ELF-1 (cell line): ENCODE data around the gene PTGFRN.
"Not testable (repeated sequence)": the region's sequence is repeated elsewhere in the genome, so short reads cannot be mapped to it uniquely, and the experiment has no call there.

Experiments used
- DNase-seq: peaks from one replicate; pipeline ENCODE4 v3.0.0-alpha.2; 2016; ENCODE audit warnings: low read depth, low spot score

PTGFRN gene

DNA sequence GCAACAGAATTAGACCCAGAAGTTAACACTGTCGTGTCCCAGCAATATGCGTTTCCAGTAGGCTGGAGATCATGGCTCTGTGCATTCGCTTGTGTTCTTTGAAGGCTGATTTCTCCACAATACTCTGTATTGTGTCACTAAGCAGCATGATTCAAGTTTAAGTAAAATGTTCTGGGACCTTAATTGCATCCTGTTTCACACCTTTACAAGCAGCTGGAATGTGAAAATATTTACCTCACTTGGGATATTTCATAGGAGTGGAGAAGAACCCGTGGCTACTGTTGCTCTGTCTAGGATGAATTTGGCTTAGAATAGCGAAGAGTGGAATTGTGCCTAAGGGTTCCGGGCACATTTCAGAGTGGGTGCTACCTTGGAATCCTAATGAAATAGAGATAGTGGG, 6.3 kb downstream of the PTGFRN start:
- DNase-seq: no peak

DNA sequence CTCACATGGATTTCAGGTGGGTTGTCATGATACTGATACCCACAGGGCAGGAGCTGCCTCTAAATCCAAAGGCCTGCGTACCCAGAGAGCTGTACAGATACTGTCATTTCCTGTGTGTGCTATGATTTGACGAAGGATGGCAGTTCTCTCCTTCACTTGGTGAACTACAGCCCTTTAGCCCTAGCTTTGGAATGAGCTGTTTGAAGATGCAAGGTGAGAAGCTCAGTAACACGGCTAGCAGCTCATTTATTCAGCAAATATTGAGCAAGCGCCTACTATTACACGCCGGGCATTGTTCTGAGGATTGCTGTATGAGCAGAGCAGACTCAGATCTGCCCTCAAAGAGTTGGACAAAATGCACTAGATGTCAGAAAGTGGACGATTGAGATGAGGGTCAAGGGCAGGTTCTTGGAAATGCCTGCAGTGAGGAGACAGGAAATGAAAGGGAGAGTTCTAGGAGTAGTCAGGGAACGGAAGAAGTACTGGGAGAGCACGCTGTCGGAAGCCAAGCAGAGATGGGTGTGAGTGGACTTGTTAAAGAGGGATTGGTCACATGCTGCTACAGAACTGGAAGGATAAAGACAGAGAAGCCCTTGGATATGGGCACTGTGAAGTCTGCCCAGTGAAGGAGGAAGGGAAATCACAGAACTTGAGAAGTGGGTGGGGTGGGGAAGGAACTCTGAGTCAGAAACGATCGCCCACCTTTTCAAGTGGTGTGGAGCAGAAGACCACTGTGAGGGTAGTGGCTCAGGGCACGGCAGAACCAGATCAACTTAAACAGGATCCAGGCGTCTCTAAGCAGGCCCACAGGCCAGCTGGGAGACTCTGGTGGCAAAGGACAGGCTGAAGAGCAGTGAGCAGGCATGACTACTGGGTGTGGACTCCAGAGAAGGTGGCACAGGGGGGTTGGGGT, 7.1 kb downstream of the PTGFRN start:
- DNase-seq: no peak

DNA sequence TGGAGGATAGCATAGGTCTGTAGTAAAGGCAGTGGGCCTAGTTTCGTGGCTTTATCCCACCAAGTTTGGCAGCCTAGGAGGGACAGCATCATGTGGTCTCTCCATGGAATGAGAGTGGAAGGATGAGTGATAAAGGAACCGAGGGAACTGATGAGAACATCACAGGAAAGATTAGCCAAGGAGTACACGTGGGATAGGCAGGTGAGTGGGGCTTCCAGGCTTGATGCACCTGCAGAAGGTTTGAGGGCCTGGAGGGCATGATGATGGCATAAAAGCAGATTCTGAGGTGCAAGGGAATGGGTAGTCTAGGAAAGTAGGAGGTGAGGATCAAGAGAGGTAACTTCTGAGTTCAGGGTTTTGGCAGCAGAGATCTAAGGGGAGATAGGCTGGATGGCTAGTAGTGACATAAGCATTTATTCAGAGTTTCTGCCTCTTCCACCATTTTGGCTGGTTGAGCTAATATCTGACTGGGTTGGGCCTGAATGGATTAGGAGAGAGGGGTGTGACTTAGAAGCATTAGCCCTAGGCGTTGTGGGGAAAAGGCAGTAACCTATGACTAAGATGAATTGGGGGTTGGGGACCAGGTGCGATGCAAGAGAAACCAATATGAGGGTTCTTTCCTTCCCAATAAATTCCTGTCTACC, 9.1 kb downstream of the PTGFRN start:
- no peak for DNase-seq

DNA sequence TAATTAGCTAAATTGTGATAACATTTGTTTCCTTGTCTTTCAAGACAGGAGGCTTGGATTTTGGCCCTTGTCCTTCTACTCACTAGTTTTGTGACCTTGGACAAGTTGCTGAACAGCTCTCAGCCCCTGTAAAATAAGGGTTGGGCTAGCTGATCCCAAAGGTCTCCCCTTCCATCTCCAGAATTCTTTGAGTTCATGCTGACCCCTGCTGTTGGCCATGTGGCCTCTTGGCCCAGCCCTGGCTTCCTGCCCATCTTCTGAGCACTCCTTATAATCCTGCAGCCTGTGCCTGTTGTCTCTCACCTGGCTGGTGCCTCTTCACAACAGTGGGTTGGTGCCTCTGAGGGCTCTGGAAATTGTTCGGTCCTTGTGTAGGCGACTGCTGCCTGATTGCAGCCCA, 10.1 kb downstream of the PTGFRN start:
- peak; percentile 66 for DNase-seq

DNA sequence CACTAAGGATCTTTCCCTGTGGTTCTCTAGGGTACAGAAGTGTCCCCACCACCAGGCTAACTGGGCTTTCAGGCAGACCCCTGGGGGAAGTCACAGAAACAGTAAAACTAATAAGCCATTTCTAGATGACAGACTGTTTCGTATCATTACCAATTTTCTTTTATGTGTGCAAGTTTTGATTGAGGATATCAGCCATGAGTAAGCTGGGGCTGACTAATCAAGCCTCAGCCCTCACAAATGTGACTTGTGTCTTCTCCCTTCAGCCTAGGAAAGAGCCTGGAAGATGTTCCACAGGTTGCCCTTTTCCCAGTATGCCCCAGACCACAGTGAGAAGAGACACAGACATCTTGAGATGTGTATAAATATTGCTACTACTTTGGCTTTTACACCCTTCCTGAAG, 10.5 kb downstream of the PTGFRN start:
- DNase-seq: no peak

DNA sequence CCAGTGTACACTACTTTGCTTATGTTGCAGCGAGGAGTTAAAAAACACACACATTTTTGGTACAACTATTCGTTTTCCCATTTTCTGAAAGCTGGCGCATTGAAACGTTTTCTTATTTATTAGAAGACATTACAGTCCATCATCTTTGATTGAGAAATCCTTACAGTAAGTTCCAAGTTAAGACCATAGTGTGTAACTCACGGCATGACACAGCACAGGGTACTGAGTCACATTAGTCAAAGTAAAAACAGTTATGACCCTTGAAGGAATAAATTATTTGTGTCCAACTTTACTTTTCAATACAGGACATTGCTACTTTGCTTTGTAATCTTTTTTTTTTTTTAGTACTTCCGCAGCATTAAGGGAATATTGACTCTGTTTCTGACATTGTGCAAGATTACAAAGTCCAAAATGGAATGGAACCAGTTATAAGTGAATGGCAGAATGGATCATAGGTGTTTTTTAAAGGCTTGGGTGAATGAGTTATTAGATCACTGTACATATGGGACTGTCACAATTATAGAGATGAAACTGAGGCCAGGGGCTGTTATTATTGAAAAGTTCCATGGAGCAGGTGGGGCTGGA, 11.7 kb downstream of the PTGFRN start:
- no peak for DNase-seq

DNA sequence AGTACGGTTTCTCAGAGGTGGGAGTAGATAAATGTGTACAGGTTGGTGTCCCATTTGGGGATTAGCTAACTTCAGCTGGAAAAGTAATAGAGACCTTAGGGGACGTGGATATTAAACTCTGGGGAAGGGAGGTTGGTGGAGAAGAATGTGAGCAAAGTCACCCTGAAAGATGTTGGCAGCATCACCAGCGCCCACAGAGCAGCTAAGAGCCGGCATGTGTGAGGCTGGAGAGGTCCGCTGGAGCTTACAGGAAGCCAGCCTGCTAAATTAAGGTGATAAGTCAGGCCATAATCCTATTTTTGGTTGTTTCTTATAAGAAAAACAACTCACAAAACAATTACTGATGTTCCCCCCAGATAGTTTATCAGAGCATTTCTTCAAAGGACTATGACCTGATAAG, 12.2 kb downstream of the PTGFRN start:
- DNase-seq: no peak

DNA sequence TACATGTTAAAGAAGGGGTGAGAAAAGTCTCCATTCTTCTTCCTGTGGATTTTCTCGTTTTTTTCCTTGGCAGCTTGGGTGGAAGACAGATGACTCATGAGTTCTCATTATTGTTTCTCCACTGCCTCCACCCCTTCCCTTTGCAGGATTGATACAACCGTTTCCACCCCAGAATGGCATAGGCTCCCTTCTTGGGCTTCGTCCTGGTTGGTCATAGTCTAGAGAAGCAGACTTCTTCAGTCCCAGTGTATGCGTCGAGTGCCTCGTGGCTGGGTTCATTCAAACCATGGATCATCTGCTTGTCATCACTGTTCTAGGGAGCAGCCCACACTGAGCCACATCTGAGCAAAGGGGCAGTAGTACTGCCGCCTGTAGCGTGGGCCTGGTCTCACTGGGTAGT, 13.7 kb downstream of the PTGFRN start:
- no peak for DNase-seq

DNA sequence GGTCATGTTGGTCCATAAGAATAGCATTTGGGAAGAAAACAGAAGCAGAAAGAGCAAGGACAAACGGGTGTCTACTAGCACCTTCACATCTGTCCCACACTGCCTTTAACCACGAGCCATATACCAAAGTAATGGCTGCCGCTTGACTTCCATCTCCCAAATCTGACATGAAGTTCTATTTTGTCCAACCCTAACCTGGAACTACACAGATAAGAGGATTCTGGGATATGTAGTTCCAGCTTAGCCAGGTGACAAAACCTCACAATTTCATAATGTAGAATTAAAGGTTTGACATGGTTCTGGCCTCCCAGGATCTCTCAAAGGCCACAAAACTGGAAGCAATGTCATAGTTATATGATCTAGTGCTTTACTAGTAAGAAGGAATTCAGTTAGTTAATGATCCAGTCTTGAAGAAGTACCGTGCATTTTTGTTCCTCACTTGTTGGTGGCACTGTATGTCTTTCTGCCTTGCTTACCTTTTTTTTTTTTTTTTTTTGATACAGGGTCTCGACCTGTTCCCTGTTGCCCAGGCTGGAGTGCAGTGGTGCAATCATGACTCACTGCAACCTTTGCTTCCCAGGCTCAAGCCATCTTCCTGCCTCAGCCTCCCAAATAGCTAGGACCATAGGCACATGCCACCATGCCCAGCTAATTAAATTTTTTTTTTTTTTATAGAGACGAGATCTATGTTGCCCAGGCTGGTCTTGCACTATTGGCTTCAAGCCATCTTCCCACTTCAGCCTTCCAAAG, 17.5 kb downstream of the PTGFRN start:
- no peak for DNase-seq

DNA sequence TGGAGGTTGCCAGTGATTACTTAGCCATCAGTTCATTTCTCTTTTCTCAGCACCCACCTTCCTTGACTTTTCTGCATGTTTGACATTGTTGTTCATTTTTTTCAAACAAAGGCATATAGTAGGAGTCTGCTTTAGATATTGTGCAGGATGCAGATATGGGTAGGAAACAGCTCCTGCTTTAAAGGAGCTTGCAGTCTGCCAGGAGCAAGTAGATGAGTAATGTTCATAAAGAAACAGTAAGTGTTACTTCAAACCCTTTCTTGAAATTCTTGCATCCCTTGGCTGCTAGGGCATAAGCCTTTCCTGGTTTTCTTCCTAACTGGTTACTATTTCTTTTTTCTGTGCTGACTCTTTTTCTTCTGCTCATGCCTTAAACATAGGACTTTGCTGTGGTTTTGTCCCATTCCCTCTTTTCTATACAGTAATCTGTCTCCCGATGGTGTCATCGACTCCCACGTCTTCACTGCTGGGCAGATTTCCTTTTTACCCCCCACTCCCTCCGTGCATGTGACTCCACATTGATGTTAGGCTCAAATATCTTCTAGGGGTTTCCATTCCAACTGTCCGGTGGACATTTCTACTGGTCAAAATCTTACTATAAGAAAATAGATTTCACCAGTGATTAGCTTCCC, 20.4 kb downstream of the PTGFRN start:
- no peak for DNase-seq

DNA sequence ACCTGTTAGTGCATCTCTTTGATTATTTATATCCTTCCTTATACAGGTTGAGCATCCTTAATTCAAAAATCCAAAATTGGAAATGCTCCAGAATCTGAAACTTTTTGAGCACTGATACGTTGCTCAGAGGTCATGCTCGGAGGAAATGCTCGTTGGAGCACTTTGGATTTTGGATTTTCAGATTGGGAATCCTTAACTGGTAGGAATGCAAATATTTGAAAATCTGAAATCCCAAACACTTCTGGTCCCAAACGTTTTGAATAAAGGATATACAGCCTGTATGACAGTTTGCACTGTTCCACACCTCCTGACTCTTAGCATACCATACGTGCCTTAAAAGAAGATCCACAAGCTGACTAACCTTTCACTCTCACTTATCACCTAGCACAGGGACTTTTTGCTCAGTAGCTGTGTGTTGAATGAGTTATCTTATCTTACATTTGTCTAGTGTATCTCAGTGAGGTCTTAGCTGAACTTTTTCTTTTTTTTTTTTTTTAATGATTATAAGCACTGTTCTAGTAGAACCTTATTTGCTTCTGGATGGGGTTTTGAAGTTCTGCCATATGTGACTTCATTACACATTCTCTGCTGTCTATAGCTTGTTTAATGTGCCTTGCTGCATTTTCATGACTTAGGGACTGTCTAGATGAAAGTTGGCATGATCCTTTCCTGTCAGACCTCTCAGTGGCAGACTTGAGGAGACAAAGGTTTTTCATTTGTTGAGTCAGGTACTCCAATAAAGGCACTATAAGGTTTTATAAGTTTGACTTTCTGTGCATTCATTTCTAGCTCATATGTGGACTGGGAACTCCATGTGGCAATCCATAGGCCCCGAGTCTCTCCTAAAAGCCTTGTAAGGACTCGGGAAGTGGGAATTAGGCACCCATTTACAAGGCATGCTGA, 21.6 kb downstream of the PTGFRN start:
- no peak for DNase-seq

DNA sequence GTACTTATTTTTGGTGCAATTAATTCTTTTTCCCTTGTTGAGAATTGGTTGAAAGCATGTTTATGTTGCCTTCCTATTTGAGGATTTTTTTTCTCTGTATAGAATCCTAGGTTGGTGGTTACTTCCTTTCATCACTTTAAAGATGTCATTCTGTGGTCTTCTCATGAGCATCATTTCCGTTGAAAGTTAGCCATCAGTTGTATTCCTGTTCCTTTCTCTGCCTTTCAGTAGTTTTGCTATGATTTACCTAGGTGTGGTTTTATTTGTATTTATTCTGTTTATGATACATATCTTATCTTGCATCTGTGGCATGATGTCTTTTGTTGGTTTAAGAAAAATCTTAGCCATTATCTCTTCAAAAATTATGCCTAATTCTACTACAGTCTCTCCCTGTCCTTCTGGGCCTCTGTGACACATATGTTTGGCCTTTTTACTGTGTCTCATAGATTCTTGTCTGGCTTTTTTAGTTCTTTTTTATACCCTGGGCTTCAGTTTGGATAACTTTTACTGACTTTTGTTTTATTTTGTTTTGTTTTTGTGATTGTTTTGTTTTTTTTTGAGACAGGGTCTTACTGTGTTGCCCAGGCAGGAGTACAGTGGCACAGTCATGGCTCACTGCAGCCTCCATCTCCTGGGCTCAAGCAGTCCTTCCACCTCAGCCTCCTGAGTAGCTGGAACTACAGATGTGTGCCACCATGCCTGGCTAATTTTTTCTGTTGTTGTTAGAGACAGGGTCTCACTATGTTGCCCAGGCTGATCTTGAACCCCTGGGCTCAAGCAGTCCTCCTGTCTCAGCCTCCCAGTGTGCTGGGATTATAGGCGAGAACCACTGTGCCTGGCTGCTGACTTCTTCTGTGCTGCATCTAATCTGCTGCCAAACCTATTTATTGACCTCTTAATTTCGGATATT, 24.1 kb downstream of the PTGFRN start:
- no peak for DNase-seq

DNA sequence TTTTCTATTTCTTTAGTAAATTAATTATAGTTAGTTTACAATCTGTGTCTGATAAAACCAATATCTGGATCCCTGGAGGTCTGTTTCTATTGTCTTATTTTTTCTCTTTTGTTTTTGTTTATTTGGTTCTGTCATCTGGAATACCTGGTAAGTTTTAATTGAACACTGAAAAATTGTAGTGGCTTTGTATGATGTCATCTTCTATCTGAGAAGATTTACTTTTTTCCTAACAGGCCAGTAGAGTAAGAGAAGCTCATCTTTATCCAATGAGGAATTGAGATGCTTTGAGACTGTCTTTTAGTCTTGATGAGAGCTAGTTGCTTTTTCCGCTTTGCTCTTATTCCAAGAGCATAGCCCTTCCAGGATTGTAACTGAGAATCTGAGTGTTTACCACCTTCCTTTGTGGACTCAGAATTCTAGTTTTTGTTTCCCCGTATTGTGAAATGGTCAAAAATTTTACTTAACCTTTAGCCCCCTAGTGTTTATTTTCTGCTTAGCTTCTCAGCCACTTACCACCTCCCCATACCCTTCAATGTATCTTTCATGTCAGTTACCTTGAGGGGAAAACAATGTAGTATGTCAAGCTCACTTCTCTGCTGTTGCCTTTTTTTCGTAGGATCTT, 25.0 kb downstream of the PTGFRN start:
- no peak for DNase-seq

DNA sequence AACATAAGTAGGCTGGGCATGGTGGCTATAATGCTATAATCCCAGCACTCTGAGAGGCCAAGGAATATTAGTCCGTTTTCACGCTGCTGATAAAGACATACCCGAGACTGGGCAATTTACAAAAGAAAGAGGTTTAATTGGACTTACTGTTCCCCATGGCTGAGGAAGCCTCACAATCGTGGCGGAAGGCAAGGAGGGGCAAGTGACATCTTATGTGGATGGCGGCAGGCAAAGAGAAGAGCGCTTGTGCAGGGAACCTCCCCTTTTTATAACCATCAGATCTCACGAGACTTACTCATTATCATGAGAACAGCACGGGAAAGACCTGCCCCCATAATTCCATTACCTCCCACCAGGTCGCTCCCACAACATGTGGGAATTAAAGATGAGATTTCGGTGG, 28.5 kb downstream of the PTGFRN start:
- DNase-seq: no peak

DNA sequence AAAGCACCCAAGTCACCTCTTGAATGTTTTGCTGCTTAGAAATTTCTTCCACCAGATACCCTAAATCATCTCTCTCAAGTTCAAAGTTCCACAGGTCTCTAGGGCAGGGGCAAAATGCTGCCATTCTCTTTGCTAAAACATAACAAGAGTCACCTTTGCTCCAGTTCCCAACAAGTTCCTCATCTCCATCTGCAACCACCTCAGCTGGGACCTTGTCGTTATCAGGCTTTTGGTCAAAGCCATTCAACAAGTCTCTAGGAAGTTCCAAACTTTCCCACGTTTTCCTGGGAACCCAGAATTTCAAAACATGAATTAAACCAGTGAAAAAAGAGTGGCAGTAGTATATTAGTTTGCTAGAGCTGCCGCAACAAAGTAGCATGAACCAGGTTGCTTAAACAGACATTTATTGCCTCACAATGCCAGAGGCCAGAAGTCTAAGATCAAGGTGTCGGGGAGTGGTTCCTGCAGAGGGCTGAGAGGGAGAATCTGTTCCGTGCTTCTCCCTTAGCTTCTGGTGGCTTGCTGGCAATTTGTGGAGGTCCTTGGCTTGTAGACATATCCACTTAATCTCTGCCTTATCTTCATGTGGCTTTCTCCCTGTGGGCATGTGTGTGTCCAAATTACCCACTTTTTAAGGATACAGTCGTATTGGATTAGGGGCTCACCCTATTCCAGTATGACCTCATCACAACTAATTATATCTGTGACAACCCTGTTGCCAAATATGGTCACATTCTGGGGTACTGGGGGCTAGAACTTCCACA, 30.2 kb downstream of the PTGFRN start:
- not testable (repeated sequence) for DNase-seq

DNA sequence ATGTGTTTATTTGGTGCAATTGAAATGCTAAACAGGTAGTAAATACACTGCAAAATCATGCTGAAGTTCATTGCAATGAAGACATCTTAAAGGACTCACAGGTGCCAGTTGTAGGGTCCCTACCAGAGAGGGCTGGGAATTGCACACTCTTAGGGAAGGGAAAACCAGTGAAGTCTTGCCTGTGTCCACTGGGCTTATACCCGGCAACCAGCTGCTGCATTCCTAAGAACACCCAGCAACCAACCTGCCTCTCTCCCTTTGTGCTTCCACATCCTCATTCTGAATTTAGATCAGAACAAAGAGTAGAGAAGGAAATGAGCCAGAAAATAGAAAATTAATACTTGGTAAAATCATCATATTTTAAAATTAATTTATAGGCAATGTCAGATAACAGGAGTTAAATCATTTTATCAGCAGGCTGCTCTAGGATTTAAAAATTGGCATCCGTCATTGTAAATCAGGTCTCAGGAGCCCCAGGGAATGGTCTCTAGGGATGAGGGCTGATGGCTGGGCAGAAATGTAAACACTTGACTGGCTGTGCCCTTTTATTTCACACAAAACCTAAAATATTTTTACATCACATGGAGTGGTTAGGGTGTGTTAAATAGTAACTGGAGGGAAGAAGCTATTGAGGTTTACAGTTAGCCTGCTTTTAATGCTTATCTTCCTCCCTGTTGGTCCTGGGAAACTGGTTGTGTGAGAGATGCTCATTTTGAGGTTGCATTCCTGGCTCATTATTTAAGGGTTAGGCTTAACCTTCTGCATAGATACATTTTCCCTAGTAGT, 31.3 kb downstream of the PTGFRN start:
- DNase-seq: no peak

DNA sequence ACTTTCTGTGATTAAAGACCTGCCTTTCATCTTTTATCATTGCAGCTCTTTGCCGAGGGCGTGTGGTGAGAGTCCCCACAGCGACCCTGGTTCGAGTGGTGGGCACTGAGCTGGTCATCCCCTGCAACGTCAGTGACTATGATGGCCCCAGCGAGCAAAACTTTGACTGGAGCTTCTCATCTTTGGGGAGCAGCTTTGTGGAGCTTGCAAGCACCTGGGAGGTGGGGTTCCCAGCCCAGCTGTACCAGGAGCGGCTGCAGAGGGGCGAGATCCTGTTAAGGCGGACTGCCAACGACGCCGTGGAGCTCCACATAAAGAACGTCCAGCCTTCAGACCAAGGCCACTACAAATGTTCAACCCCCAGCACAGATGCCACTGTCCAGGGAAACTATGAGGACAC, 32.0 kb downstream of the PTGFRN start:
- no peak for DNase-seq

DNA sequence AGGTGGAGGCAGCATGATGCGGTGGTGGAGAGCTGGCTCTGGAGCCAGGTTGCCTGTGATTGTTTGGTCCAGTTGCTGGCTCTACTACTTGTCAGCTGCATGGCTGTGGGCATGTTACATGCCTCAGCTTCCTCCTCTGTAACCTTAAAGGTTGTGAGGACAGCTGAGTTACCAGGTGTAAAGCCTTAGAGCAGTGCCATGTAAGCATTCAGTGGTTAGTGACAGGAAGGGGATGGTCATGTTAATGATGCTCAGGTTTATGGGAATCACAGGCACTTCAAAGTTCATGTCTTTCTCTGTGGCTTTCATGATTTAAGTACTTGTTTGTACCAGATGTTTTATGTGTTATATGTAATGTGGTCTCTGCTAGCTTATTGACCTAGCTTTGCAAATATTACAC, 32.6 kb downstream of the PTGFRN start:
- no peak for DNase-seq
